Right renal cortex interstitium (tissue), 3 donors: ENCODE data around the gene KRTAP5-4. TPM values are rescaled to one million over a fixed set of nuclear protein-coding genes. Genes with fewer than 3 reads are reported as not detected.
"Not testable (repeated sequence)": the region's sequence is repeated elsewhere in the genome, so short reads cannot be mapped to it uniquely, and the experiment has no call there.

Source experiments
- DNase-seq, 3 donors: peaks; one replicate each; pipeline ENCODE4 v3.0.0-alpha.2; 2013; ENCODE audit warnings: low read depth in 3 of 3, low spot score in 2 of 3
- polyA plus RNA-seq, 3 donors: library from polyadenylated mRNA; unstranded; fragments of 120-200 nt; gene quantifications; one replicate each; pipeline ENCODE4 v1.2.1, GENCODE V29; 2013; ENCODE audit not compliant: insufficient read length in 3 of 3

The KRTAP5-4 gene
- polyA plus RNA-seq, 3 donors = not detected

GRCh38 chr11:1605923-1606322 lies 16.0 kb downstream of the KRTAP5-4 start:
- DNase-seq = not testable (repeated sequence)

- no peak for DNase-seq
Observed at GRCh38 chr11:1604711-1605110, 17.2 kb downstream of the KRTAP5-4 start.

DNA sequence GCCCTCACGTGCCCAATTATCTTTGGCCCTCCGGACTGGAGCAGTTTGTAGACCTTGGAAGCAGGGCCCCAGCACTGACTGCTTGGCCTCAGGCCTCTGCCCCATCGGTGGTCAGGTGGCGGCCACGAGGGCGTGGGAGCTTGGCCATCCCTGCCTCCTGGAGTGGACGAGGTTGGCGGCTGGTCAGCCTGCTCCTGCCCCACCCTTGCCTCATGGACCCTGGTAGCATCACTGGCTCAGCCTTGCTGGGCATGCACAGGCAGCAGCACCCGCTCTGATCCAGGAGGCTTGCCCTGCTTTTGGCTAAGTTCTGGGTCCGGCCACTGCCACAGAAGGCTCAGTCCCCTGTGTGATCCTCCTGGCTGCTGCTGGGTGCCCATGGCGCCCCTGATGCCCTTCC lies 17.8 kb downstream of the KRTAP5-4 start:
- DNase-seq = no peak

DNA sequence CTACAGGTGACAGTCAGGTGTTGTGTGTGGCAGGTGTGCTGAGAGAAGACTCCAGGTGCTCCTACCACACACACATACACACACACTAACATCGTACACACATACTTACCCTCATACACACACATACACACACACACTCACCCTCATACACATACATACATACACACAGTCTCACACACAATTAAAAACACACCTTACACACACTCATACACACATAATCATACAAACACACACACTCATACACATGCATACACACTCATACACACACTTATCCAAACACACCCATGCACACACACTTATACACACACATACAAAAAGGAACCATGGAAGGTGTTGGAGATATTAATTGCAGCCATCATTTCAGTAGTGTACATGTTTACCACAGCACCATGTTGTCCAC lies 18.3 kb downstream of the KRTAP5-4 start:
- DNase-seq = no peak

GRCh38 chr11:1601663-1602062 lies 20.3 kb downstream of the KRTAP5-4 start:
- DNase-seq = not testable (repeated sequence)

DNA sequence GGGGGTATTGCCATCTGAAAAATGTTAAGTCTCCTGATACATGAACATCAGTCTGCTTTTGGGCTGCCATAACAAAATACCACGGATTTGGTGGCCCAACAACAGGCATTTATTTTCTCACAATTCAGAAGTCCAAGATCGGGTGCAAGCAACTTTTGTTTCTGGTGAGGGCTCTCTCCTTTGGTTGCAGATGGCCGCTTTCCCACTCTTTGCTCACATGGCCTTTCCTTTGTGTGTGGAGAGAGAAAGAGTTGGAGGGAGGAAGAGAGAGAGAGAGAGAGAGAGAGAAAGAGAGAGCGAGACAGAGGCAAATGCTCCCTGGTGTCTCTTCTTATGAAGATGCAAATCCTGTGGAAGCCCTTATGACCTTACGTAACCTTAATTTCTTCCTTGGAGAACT lies 21.3 kb downstream of the KRTAP5-4 start:
- DNase-seq = no peak

DNA sequence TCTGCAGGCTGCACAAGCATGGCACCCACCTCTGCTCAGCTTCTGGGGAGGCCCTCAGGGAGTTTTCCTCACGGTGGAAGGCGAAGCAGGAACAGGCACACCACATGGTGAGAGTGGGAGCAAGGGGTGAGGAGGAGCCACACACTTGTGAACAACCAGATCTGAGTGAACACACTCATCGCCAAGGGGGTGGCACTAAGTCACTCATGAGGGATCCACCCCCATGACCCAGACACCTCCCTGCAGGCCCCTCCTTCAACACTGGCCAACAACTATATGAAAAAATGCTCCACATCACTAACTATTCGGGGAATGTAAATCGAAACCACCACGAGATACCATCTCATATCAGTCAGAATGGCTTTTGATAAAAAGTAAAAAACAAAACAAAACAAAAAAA lies 23.1 kb downstream of the KRTAP5-4 start:
- no peak for DNase-seq

- DNase-seq = not testable (repeated sequence)
Observed at GRCh38 chr11:1598406-1598805, 23.5 kb downstream of the KRTAP5-4 start.

GRCh38 chr11:1597994-1598380 lies 24.0 kb downstream of the KRTAP5-4 start, which contains the start of gene KRTAP5-2:
Gene KRTAP5-2, minus strand, starts transcription at chr11:1598294. Its CDS starts 44 bp downstream, at chr11:1598250.
- DNase-seq = no peak

DNA sequence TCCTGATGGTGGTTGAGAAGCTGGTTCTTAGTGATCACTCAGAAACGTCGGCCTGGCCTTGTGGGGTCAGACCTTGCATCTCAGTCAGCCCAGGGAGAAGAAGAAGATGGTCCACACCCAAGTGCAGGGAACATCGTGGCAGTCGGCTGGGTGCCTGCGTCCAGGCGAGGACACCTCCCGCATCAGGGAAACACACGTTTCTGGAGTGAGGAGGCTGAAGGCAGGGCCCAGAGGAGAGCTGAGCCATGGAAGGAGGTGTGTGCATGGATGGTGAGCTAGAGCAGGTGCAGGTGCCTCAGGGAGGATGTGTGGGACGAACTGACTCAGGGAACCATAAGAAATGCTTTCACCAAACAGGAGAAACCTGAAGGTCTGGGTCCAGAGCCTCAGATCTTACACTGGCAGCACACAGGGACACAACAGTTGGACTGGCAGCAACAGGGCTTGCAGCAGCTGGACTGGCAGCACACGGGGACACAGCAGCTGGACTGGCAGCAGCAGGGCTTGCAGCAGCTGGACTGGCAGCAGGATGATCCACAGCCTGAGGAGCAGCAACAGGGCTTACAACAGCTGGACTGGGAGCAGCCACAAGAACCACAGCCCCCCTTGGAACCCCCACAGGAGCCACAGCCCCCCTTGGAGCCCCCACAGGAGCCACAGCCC lies 24.5 kb downstream of the KRTAP5-4 start:
- no peak for DNase-seq

DNA sequence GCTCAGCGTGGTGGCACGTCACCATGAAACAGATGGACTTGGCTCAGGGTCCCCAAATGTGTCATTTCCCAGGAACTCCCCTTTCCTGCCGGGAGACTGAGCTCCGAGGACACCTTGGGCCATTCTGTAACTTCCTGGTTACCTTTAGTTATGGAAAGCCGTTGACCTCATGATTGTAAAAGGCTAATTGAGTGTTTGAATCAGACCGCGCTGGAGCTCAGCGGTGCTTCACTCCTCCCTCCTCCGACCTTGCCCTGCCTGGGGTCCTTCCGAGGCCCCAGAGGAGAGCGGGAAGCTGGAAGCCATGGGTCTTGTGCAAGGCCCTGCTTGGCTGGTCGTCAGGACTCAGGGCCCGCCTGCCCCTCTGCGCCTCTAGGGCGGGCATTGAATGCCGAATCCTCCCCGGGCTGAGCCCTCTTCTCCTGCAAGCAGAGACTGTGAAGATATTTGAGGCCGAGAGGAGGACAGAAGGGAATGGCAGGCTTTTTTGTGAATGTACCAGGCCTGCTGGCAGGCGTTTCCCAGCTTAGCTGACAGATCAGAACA lies 25.3 kb downstream of the KRTAP5-4 start:
- not testable (repeated sequence) for DNase-seq

GRCh38 chr11:1595994-1596575 lies 25.9 kb downstream of the KRTAP5-4 start:
- not testable (repeated sequence) for DNase-seq

DNA sequence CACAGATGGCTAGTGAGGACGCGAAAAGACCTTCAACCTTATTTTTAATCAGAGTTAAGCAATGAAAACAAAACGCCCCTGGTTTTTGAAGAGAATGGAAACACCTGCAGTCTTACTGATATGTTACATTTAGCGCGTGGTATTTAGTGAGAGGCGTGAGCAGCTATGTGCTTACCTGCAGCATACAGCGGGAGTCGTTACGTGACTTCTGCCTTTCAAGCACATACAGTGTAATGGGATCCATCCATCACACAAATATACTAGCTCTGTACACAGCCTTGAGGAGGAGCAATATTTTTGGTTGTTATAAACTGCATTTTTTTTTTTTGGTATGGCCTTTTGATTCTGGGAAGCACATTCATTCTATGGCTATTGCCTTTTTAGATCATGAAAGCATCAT lies 29.3 kb downstream of the KRTAP5-4 start:
- DNase-seq = no peak

GRCh38 chr11:1589996-1590395 lies 31.9 kb downstream of the KRTAP5-4 start:
- no peak for DNase-seq

DNA sequence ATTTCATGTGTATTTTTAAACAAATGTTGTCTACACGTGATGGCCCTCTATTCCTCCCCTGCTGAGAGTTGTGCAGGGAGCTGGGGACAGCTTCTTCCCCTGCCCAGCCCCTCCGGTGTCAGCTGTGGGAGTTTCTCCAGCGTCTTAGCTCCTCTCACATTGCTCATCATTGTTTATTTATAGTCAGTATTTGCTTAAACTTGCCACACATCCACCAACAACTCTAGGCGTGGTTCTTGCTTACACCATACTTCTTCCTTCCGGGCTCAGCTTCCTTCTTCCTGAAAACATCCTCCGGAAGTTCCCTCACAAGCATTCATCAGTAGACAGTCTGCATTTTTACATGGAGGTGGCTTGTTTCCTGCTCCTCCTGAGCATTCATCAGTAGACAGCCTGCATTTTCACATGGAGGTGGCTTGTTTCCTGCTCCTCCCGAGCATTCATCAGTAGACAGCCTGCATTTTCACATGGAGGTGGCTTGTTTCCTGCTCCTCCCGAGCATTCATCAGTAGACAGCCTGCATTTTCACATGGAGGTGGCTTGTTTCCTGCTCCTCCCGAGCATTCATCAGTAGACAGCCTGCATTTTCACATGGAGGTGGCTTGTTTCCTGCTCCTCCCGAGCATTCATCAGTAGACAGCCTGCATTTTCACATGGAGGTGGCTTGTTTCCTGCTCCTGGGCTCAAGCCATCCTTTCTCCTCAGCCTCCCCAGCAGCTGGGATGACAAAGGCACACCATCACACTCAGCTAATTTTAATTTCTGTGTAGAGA lies 32.6 kb downstream of the KRTAP5-4 start:
- not testable (repeated sequence) for DNase-seq

DNA sequence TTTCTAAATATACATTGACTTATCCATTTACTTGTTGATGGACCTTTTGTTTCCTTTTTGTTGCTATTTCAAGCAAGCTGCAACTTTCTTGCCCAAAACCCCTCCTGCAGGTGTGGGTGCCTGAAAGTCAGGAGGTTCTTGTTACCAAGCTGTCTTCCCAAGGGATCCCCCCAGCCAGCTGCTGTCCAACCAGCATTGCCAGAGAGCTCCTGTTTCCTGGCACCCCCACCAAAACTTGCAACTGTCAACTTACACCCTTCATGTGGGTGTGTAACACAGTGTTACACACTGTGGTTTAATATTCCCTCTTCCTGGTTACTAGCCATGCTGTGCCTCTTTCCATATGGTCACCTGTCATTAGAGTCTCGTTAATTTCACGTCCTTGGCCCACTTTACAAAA lies 35.2 kb downstream of the KRTAP5-4 start:
- DNase-seq = no peak

DNA sequence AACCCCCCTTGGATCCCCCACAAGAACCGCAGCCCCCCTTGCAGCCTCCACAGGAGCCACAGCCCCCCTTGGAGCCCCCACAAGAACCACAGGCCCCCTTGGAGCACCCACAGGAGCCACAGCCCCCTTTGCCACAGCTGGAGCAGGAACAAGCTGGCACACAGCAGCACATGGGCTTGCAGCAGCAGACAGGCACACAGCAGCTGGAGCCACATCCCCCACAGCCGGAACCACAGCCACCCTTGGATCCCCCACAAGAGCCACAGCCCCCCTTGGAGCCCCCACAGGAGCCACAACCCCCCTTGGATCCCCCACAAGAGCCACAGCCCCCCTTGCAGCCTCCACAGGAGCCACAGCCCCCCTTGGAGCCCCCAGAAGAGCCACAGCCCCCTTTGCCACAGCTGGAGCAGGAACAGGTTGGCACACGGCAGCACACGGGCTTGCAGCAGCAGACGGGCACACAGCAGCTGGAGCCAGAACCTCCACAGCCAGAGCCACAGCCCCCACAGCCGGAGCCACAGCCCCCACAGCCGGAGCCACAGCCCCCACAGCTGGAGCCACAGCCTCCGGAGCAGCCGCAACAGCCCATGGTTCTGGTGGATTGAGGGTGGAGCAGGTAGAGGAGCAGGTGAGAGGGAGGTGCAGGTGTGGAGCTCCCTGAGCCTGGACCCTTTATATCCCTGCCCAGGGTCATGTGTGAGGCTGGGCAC lies 37.1 kb downstream of the KRTAP5-4 start, which contains the start of gene KRTAP5-1:
KRTAP5-1 (minus strand) TSS at position 623 of the 710 bp plus-strand sequence; CDS start at position 589, 34 bp downstream.
- not testable (repeated sequence) for DNase-seq

GRCh38 chr11:1582909-1583308 lies 39.0 kb downstream of the KRTAP5-4 start:
- DNase-seq = not testable (repeated sequence)

DNA sequence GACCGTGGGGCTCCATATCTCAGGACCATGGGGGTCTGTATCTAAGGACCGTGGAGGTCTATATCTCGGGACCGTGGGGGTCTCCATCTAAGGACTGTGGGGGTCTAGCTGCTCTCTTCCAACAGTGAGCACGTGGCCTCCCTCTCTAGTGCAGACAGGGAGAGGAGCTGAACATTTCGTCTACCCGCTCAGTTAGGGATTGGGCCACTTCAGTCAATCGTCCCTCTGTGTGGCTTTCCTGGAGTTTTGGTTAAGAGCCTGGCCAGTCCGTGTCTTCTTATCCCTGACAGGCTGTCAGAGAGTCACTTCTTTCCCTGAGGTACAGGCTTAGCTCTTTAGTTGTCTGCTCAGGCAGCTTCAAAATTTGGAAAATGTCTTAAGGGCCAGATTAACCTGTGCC lies 40.0 kb downstream of the KRTAP5-4 start:
- no peak for DNase-seq

- no peak for DNase-seq
Observed at GRCh38 chr11:1576825-1577224, 45.1 kb downstream of the KRTAP5-4 start.

GRCh38 chr11:1575756-1576155 lies 46.2 kb downstream of the KRTAP5-4 start:
- DNase-seq = not testable (repeated sequence)
